ENCODE data around the gene SLC25A21. TPM values are rescaled to one million over a fixed set of nuclear protein-coding genes. Genes with fewer than 3 reads are reported as not detected.

The SLC25A21 gene
- total and polyA plus RNA-seq, 2 experiments from 2014 or later, result 10.6 to 12.1 TPM

GRCh38 chr14:36713960-36714703, 458.3 kb downstream of the SLC25A21 start (continued):
- TF ChIP-seq CTCF (conservative IDR thresholded peaks at IDR 0.05; ENCODE audit: low read depth in 2 of 2) (no peak), POLR2AphosphoS5 (IDR thresholded peaks at IDR 0.05; ENCODE audit: low read depth) (no peak)

- DNase-seq (ENCODE audit: low spot score) (no peak), ATAC-seq (no peak)
- Histone ChIP-seq H3K9me2 (ENCODE audit: insufficient read depth) (no peaks in the 10 kb centered on the region), H3K36me3 (ENCODE audit: insufficient read depth) (no peaks in the 10 kb centered on the region), H3K4me2 (no peak overlapping the region), H3F3A (replicated peaks; ENCODE audit: low read depth) (no peaks in the 10 kb centered on the region), H3K27ac (ENCODE audit: low read depth) (no peak overlapping the region), H3K79me2 (replicated peaks; ENCODE audit: insufficient read depth) (no peaks in the 10 kb centered on the region), H3K4me3 (no peak overlapping the region), H3K4me1 (ENCODE audit: insufficient read depth) (no peaks in the 10 kb centered on the region), H2AFZ (no peak overlapping the region), H4K20me1 (replicated peaks; ENCODE audit: insufficient read depth) (no peaks in the 10 kb centered on the region), H3K27me3 (ENCODE audit: insufficient read depth) (no peaks in the 10 kb centered on the region)
- Mint-ChIP-seq H3K9me3 (no peaks in the 10 kb centered on the region; the same call in 2 of the 3 replicates), H3K27ac (no peak overlapping the region), H3K27me3 (ENCODE audit: insufficient read depth, low read depth, poor library complexity) (peaks cover 2% of the 10 kb centered on the region), H3K36me3 (ENCODE audit: low read depth) (no peaks in the 10 kb centered on the region), H3K4me1 (no peaks in the 10 kb centered on the region), H3K4me3 (no peak overlapping the region)
- TF ChIP-seq JUNB (IDR thresholded peaks at IDR 0.05; ENCODE audit: unreplicated experiment) (no peak), ETS1 (IDR thresholded peaks at IDR 0.05) (no peak), CREB1 (CRISPR knock-in tag; IDR thresholded peaks at IDR 0.05; ENCODE audit: low read depth) (no peak)
These were observed 464.8 kb downstream of the SLC25A21 start for GRCh38 chr14:36707570-36707969.

GRCh38 chr14:36702474-36702873, 469.9 kb downstream of the SLC25A21 start:
- Mint-ChIP-seq H3K27ac (no peak overlapping the region), H3K36me3 (ENCODE audit: low read depth) (peaks cover 10% of the 10 kb centered on the region; the same call in 2 of the 3 replicates), H3K4me3 (no peak overlapping the region), H3K4me1 (peaks cover 3% of the 10 kb centered on the region; the same call in 2 of the 3 replicates), H3K27me3 (ENCODE audit: insufficient read depth, low read depth, poor library complexity) (peaks cover 2% of the 10 kb centered on the region), H3K9me3 (peaks cover 5% of the 10 kb centered on the region)
- H3F3A ChIP-seq (replicated peaks; ENCODE audit: low read depth), result no peaks in the 10 kb centered on the region
- no peaks in the 10 kb centered on the region for H3K79me2 ChIP-seq (replicated peaks; ENCODE audit: insufficient read depth)
- ATAC-seq, result no peak
- H3K27ac ChIP-seq (ENCODE audit: low read depth), result no peak overlapping the region
- no peaks in the 10 kb centered on the region for H3K4me1 ChIP-seq (ENCODE audit: insufficient read depth)
- no peaks in the 10 kb centered on the region for H4K20me1 ChIP-seq (replicated peaks; ENCODE audit: insufficient read depth)
- no peaks in the 10 kb centered on the region for H3K36me3 ChIP-seq (ENCODE audit: insufficient read depth)
- no peaks in the 10 kb centered on the region for H3K27me3 ChIP-seq (ENCODE audit: insufficient read depth)
- peaks cover 5% of the 10 kb centered on the region; the same call in 1 of the 2 replicates for H3K9me2 ChIP-seq (ENCODE audit: insufficient read depth)
- H3K4me2 ChIP-seq, result no peak overlapping the region
- H2AFZ ChIP-seq, result no peak overlapping the region
- H3K4me3 ChIP-seq, result no peak overlapping the region
- no peak for DNase-seq (ENCODE audit: low spot score)
- TF ChIP-seq POLR2AphosphoS5 (IDR thresholded peaks at IDR 0.05; ENCODE audit: low read depth), result no peak
- TF ChIP-seq EZH2phosphoT487 (IDR thresholded peaks at IDR 0.05; ENCODE audit: unreplicated experiment), result no peak
- no peak for TF ChIP-seq ETS1 (IDR thresholded peaks at IDR 0.05)
- no peak for TF ChIP-seq ZNF331 (CRISPR knock-in tag; IDR thresholded peaks at IDR 0.05; ENCODE audit: low read depth)
- TF ChIP-seq CTCF (conservative IDR thresholded peaks at IDR 0.05; ENCODE audit: low read depth in 2 of 2), result no peak
- TF ChIP-seq REST (IDR thresholded peaks at IDR 0.05; ENCODE audit: unreplicated experiment), result no peak

Data from GM23338 (cell line).